ENCODE results near the gene DEFB132.

- TF ChIP-seq CTCF (IDR thresholded peaks at IDR 0.05; ENCODE audit: control extremely low read depth in 1 of 3, insufficient read depth in 1 of 3, low read depth in 1 of 3, low read length in 3 of 3) (no peak), MAX (IDR thresholded peaks at IDR 0.05) (no peak), TBP (IDR thresholded peaks at IDR 0.05; ENCODE audit: low read depth, low read length) (no peak)
Measured at GRCh38 chr20:210809-211502, 46.6 kb upstream of the DEFB132 start.
